Upper lobe of right lung (tissue), 1 donor: ENCODE measurements around the gene FGF4. TPM values are rescaled to one million over a fixed set of nuclear protein-coding genes. Genes with fewer than 3 reads are reported as not detected.

Experiments used
- ATAC-seq: fragments of 200-7000 bp; cut with Tn5 transposase; one replicate; pipeline ENCODE4 v1.9.1; 2020; ENCODE audit warnings: mild to moderate bottlenecking, moderate library complexity
- DNase-seq: peaks from one replicate; pipeline ENCODE4 v3.0.0-alpha.2; 2020
- H3K27ac ChIP-seq: fragments of 200-600 bp; one replicate; pipeline ENCODE4 v1.8.0; 2022
- H3K27me3 ChIP-seq: fragments of 200-600 bp; one replicate; pipeline ENCODE4 v1.8.0; 2022; ENCODE audit warnings: mild to moderate bottlenecking
- H3K36me3 ChIP-seq: fragments of 200-600 bp; one replicate; pipeline ENCODE4 v1.8.0; 2022
- H3K4me1 ChIP-seq: fragments of 200-600 bp; one replicate; pipeline ENCODE4 v1.8.0; 2022
- H3K4me3 ChIP-seq: fragments of 200-600 bp; one replicate; pipeline ENCODE4 v1.8.0; 2022; ENCODE audit warnings: mild to moderate bottlenecking
- H3K9me3 ChIP-seq: fragments of 200-600 bp; one replicate; pipeline ENCODE4 v1.8.0; 2022
- CTCF ChIP-seq: fragments of 200-600 bp; IDR thresholded peaks from one replicate; pipeline ENCODE4 v1.8.0; 2022; ENCODE audit warnings: antibody characterized with exemption
- intact Hi-C: fragments of 100-400 bp; cut with DNase I; formaldehyde crosslinking; loops from one replicate; pipeline ENCODE4 v1.11.0; 2022
- long read RNA-seq: library from polyadenylated mRNA; unstranded; transcript quantifications from one replicate; pipeline ENCODE4 v2.0.0, GENCODE V29; 2021
- total RNA-seq: library from RNA; stranded (reverse); fragmentation: NEBNext Ultra II Directional; extraction: Animal tissue kit (Norgen Biotek cat#: 25700); gene quantifications from one replicate; pipeline ENCODE4 v1.2.1, GENCODE V29; 2021
- donor health status: DM: no; HTN: yes; CAD: no; lungs with severe emphysema.

The FGF4 gene
- total RNA-seq: not detected
- long read RNA-seq: 0 reads

- Histone ChIP-seq H3K4me3 (no peak within 1 kb of the TSS), H3K36me3 (no peaks in the 10 kb centered on the region), H3K9me3 (no peaks in the 10 kb centered on the region), H3K4me1 (no peaks in the 10 kb centered on the region), H3K27me3 (peaks cover 55% of the 10 kb centered on the region), H3K27ac (no peak within 1 kb of the TSS)
- TF ChIP-seq CTCF: no peak
- ATAC-seq (no peak), DNase-seq (no peak)
- intact Hi-C loops: no loop called here
These were observed at the start of gene FGF4 for GRCh38 chr11:69775163-69775755. TSS of gene FGF4 (minus strand) at chr11:69775341. CDS start at chr11:69775084, 257 bp downstream.

- no peaks in the 10 kb centered on the region for H3K36me3 ChIP-seq
- H3K27me3 ChIP-seq: peaks cover 40% of the 10 kb centered on the region
- intact Hi-C loops: no loop called here
- DNase-seq (no peak), ATAC-seq (no peak)
- H3K4me1 ChIP-seq: no peaks in the 10 kb centered on the region
- H3K27ac ChIP-seq: no peak overlapping the region
- no peak for TF ChIP-seq CTCF
- H3K9me3 ChIP-seq: no peaks in the 10 kb centered on the region
- no peak overlapping the region for H3K4me3 ChIP-seq
These were observed 48.6 kb upstream of the FGF4 start for GRCh38 chr11:69823641-69824265.

GRCh38 chr11:69822676-69823494 is 47.7 kb upstream of the FGF4 start:
- no peaks in the 10 kb centered on the region for H3K36me3 ChIP-seq
- H3K9me3 ChIP-seq: no peaks in the 10 kb centered on the region
- TF ChIP-seq CTCF: no peak
- H3K27ac ChIP-seq: no peak overlapping the region
- ATAC-seq: no peak
- no peak for DNase-seq
- peaks cover 48% of the 10 kb centered on the region for H3K27me3 ChIP-seq
- intact Hi-C loops: no loop called here
- no peaks in the 10 kb centered on the region for H3K4me1 ChIP-seq
- no peak overlapping the region for H3K4me3 ChIP-seq

GRCh38 chr11:69821511-69822040 is 46.4 kb upstream of the FGF4 start:
- Histone ChIP-seq H3K27me3 (peaks cover 62% of the 10 kb centered on the region), H3K4me1 (no peaks in the 10 kb centered on the region), H3K4me3 (no peak overlapping the region), H3K27ac (no peak overlapping the region), H3K36me3 (no peaks in the 10 kb centered on the region), H3K9me3 (no peaks in the 10 kb centered on the region)
- intact Hi-C loops: no loop called here
- no peak for TF ChIP-seq CTCF
- no peak for ATAC-seq
- no peak for DNase-seq

- peaks cover 73% of the 10 kb centered on the region for H3K27me3 ChIP-seq
- no peak for TF ChIP-seq CTCF
- intact Hi-C loops: no loop called here
- H3K27ac ChIP-seq: no peak overlapping the region
- H3K36me3 ChIP-seq: no peaks in the 10 kb centered on the region
- DNase-seq (no peak), ATAC-seq (no peak)
- H3K4me3 ChIP-seq: no peak overlapping the region
- no peaks in the 10 kb centered on the region for H3K4me1 ChIP-seq
- no peaks in the 10 kb centered on the region for H3K9me3 ChIP-seq
These were observed 45.3 kb upstream of the FGF4 start for GRCh38 chr11:69820441-69820840.
